GM23338 (cell line): ENCODE data around the gene SMIM44. TPM values are rescaled to one million over a fixed set of nuclear protein-coding genes. Genes with fewer than 3 reads are reported as not detected.
"Not testable (repeated sequence)": the region's sequence is repeated elsewhere in the genome, so short reads cannot be mapped to it uniquely, and the experiment has no call there.

Experiments used
- ATAC-seq: fragments of 200-7000 bp; cut with Tn5 transposase; 3 replicates; pipeline ENCODE4 v1.9.1; 2020
- DNase-seq: peaks from one replicate; pipeline ENCODE4 v3.0.0-alpha.2; 2015; ENCODE audit warnings: low spot score
- H2AFZ ChIP-seq: fragments of 200-600 bp; sonication (generic); 2 replicates; pipeline ENCODE4 v1.8.0; 2016; ENCODE audit warnings: antibody characterized with exemption, mild to moderate bottlenecking, moderate library complexity
- H3F3A ChIP-seq: fragments of 200-600 bp; sonication (generic); replicated peaks from 2 replicates; pipeline ENCODE4 v1.8.0; 2017; ENCODE audit warnings: antibody characterized with exemption, mixed run types, low read depth
- H3K27ac ChIP-seq: fragments of 200-600 bp; sonication (generic); 2 replicates; pipeline ENCODE4 v1.6.1; 2016; ENCODE audit warnings: low read depth
- H3K27me3 ChIP-seq: fragments of 200-600 bp; sonication (generic); 2 replicates; pipeline ENCODE4 v1.8.0; 2016; ENCODE audit warnings: mild to moderate bottlenecking, mixed run types, moderate library complexity; ENCODE audit not compliant: insufficient read depth
- H3K36me3 ChIP-seq: fragments of 200-600 bp; sonication (generic); 2 replicates; pipeline ENCODE4 v1.8.0; 2016; ENCODE audit warnings: mild to moderate bottlenecking; ENCODE audit not compliant: insufficient read depth
- H3K4me1 ChIP-seq: fragments of 200-600 bp; sonication (generic); 2 replicates; pipeline ENCODE4 v1.8.0; 2016; ENCODE audit warnings: mild to moderate bottlenecking, moderate library complexity; ENCODE audit not compliant: insufficient read depth
- H3K4me2 ChIP-seq: fragments of 200-600 bp; sonication (generic); 2 replicates; pipeline ENCODE4 v1.7.1; 2017; ENCODE audit warnings: mixed run types
- H3K4me3 ChIP-seq: fragments of 200-600 bp; sonication (generic); 2 replicates; pipeline ENCODE4 v1.6.1; 2016; ENCODE audit warnings: mixed run types
- H3K79me2 ChIP-seq: fragments of 200-600 bp; sonication (generic); replicated peaks from 2 replicates; pipeline ENCODE4 v1.8.0; 2017; ENCODE audit warnings: mild to moderate bottlenecking; ENCODE audit not compliant: insufficient read depth
- H3K9me2 ChIP-seq: fragments of 200-600 bp; sonication (generic); 2 replicates; pipeline ENCODE4 v1.8.0; 2017; ENCODE audit not compliant: insufficient read depth
- H4K20me1 ChIP-seq: fragments of 200-600 bp; sonication (generic); replicated peaks from 2 replicates; pipeline ENCODE4 v1.8.0; 2017; ENCODE audit warnings: mild to moderate bottlenecking; ENCODE audit not compliant: insufficient read depth
- H3K27ac Mint-ChIP-seq: 2 replicates; pipeline ENCODE4 v1.8.0; 2020; ENCODE audit warnings: inconsistent platforms, mild to moderate bottlenecking, moderate library complexity, mixed read lengths
- H3K27me3 Mint-ChIP-seq: 3 replicates; pipeline ENCODE4 v1.8.0; 2022; ENCODE audit warnings: low read depth, mild to moderate bottlenecking, moderate library complexity, mixed read lengths, inconsistent platforms; ENCODE audit not compliant: insufficient read depth, poor library complexity
- H3K36me3 Mint-ChIP-seq: 3 replicates; pipeline ENCODE4 v1.8.0; 2021; ENCODE audit warnings: low read depth, mild to moderate bottlenecking, inconsistent platforms, moderate library complexity, mixed read lengths
- H3K4me1 Mint-ChIP-seq: 3 replicates; pipeline ENCODE4 v1.8.0; 2020; ENCODE audit warnings: mild to moderate bottlenecking, inconsistent platforms, mixed read lengths
- H3K4me3 Mint-ChIP-seq: 3 replicates; pipeline ENCODE4 v1.8.0; 2021; ENCODE audit warnings: moderate library complexity, mild to moderate bottlenecking, inconsistent platforms, mixed read lengths
- H3K9me3 Mint-ChIP-seq: 3 replicates; pipeline ENCODE4 v1.8.0; 2020; ENCODE audit warnings: moderate library complexity, mild to moderate bottlenecking, inconsistent platforms, mixed read lengths
- EZH2phosphoT487 ChIP-seq: fragments of 200-600 bp; sonication (generic); IDR thresholded peaks from one replicate; pipeline ENCODE4 v1.8.1; 2018; ENCODE audit warnings: antibody characterized with exemption; ENCODE audit not compliant: unreplicated experiment
- POLR2AphosphoS5 ChIP-seq: IDR thresholded peaks from 2 replicates; pipeline ENCODE4 v1.6.1; 2016; ENCODE audit warnings: antibody characterized with exemption, low read depth
- STAT1 ChIP-seq: IDR thresholded peaks from one replicate; pipeline ENCODE4 v1.6.1; 2016; ENCODE audit warnings: antibody characterized with exemption; ENCODE audit not compliant: unreplicated experiment
- ZNF114 ChIP-seq: fragments of 250-450 bp; sonication (Bioruptor Pico); IDR thresholded peaks from 2 replicates; pipeline ENCODE4 v1.5.0; 2020; ENCODE audit warnings: mild to moderate bottlenecking, moderate library complexity
- polyA plus RNA-seq: library from polyadenylated mRNA; unstranded; fragments of >200 nt; fragmentation: Nextera tagmentation; extraction: Ambion mirVana; gene quantifications from 2 replicates; pipeline ENCODE4 v1.2.1, GENCODE V29; 2016
- total RNA-seq: library from RNA; depleted of rRNA; stranded (reverse); fragments of >200 nt; shearing (Covaris generic); gene quantifications from 2 replicates; pipeline ENCODE4 v1.2.3, GENCODE V29; 2014
- TF ChIP-seq, protein P1 (sequence below): fragments of 250-450 bp; sonication (Bioruptor Pico); IDR thresholded peaks from 2 replicates; pipeline ENCODE4 v1.5.0; 2020; ENCODE audit warnings: mild to moderate bottlenecking, moderate library complexity
- TF ChIP-seq, protein P2 (sequence below), 2 experiments: fragments of 200-600 bp in 1 of 2; sonication (generic) in 1 of 2; conservative IDR thresholded peaks; 2 replicates each; pipeline versions ENCODE4 v1.5.1 to v1.6.1; 2016 to 2017; ENCODE audit warnings: antibody characterized with exemption in 2 of 2, low read depth in 2 of 2, mild to moderate bottlenecking in 2 of 2, moderate library complexity in 1 of 2
- TF ChIP-seq, protein P3 (sequence below): IDR thresholded peaks from one replicate; pipeline ENCODE4 v1.6.1; 2018; ENCODE audit warnings: antibody characterized with exemption; ENCODE audit not compliant: unreplicated experiment

Gene SMIM44
- total and polyA plus RNA-seq, 2 experiments from 2014 or later, result not detected

DNA sequence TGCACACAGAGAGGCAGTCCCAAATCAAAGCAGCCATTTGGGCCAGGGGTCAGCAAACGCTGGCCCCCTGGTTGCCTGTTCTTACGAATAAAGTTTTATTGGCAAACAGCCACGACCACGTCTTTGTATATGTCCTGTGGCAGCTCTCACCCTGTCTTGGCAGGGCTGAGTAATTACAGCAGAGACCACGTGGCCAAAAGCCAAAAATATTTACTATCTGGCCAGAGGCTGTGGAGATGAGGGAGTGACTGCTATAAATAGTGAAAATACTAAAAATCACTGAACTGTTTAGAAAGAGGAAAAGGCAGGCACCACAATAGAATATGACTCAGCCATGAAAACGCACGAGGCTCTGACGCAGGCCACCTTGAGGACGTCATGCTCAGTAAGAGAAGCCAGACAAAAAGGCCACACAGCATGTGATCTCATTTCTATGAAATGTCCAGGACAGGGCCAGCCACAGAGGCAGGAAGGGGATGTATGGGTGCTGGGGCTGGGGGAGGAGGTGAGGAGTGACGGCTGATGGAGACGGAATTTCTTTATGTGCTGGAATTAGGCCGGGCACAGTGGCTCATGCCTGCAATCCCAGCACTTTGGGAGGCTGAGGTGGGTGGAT lies 32.3 kb downstream of the SMIM44 start (continued):
- TF ChIP-seq, protein P1, sequence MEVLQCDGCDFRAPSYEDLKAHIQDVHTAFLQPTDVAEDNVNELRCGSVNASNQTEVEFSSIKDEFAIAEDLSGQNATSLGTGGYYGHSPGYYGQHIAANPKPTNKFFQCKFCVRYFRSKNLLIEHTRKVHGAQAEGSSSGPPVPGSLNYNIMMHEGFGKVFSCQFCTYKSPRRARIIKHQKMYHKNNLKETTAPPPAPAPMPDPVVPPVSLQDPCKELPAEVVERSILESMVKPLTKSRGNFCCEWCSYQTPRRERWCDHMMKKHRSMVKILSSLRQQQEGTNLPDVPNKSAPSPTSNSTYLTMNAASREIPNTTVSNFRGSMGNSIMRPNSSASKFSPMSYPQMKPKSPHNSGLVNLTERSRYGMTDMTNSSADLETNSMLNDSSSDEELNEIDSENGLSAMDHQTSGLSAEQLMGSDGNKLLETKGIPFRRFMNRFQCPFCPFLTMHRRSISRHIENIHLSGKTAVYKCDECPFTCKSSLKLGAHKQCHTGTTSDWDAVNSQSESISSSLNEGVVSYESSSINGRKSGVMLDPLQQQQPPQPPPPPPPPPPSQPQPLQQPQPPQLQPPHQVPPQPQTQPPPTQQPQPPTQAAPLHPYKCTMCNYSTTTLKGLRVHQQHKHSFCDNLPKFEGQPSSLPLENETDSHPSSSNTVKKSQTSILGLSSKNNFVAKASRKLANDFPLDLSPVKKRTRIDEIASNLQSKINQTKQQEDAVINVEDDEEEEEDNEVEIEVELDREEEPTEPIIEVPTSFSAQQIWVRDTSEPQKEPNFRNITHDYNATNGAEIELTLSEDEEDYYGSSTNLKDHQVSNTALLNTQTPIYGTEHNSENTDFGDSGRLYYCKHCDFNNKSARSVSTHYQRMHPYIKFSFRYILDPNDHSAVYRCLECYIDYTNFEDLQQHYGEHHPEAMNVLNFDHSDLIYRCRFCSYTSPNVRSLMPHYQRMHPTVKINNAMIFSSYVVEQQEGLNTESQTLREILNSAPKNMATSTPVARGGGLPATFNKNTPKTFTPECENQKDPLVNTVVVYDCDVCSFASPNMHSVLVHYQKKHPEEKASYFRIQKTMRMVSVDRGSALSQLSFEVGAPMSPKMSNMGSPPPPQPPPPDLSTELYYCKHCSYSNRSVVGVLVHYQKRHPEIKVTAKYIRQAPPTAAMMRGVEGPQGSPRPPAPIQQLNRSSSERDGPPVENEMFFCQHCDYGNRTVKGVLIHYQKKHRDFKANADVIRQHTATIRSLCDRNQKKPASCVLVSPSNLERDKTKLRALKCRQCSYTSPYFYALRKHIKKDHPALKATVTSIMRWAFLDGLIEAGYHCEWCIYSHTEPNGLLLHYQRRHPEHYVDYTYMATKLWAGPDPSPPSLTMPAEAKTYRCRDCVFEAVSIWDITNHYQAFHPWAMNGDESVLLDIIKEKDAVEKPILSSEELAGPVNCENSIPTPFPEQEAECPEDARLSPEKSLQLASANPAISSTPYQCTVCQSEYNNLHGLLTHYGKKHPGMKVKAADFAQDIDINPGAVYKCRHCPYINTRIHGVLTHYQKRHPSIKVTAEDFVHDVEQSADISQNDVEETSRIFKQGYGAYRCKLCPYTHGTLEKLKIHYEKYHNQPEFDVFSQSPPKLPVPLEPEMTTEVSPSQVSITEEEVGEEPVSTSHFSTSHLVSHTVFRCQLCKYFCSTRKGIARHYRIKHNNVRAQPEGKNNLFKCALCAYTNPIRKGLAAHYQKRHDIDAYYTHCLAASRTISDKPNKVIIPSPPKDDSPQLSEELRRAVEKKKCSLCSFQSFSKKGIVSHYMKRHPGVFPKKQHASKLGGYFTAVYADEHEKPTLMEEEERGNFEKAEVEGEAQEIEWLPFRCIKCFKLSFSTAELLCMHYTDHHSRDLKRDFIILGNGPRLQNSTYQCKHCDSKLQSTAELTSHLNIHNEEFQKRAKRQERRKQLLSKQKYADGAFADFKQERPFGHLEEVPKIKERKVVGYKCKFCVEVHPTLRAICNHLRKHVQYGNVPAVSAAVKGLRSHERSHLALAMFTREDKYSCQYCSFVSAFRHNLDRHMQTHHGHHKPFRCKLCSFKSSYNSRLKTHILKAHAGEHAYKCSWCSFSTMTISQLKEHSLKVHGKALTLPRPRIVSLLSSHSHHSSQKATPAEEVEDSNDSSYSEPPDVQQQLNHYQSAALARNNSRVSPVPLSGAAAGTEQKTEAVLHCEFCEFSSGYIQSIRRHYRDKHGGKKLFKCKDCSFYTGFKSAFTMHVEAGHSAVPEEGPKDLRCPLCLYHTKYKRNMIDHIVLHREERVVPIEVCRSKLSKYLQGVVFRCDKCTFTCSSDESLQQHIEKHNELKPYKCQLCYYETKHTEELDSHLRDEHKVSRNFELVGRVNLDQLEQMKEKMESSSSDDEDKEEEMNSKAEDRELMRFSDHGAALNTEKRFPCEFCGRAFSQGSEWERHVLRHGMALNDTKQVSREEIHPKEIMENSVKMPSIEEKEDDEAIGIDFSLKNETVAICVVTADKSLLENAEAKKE (CRISPR knock-in tag), result no peak

DNA sequence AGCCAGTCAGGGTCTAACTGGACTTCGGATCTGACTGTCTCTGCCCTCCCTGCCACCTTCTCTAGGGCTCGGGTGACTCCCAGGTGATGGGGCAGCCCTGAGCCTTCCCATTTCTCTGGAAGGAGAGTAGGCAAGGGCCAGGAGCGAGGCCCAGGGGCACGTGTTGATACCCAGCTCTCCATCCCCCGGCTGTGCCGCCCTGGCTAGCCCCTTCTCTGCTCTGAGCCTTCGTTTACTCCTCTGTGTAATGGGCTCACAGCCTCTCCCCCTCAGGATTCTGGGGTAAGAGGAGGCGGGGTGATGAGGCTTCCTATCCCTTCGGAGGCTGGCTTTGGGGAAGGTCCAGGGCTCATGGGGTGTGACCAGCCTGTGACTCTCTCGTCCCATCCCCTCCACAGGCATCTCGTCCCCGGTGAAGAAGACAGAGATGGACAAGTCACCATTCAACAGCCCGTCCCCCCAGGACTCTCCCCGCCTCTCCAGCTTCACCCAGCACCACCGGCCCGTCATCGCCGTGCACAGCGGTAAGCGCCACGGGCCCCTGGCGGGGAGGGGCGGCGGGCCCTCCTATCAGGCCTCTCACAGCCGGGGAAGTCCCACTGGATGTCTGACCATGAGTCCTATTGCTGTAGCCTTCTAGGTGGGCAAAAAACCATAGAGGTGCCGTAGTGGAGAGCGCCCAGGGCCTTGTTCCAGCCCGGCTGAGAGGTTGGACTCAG lies 34.5 kb downstream of the SMIM44 start:
- Histone ChIP-seq H3K4me2 (no peak overlapping the region), H3K27me3 (no peaks in the 10 kb centered on the region), H4K20me1 (no peaks in the 10 kb centered on the region), H3K36me3 (no peaks in the 10 kb centered on the region), H3K9me2 (no peaks in the 10 kb centered on the region), H3K4me1 (peaks cover 6% of the 10 kb centered on the region; the same call in 1 of the 2 replicates), H3K79me2 (no peaks in the 10 kb centered on the region), H3K27ac (no peak overlapping the region), H3K4me3 (no peak overlapping the region), H3F3A (peaks cover 5% of the 10 kb centered on the region), H2AFZ (no peak overlapping the region)
- Mint-ChIP-seq H3K27me3 (peaks cover 11% of the 10 kb centered on the region), H3K4me3 (no peak overlapping the region), H3K9me3 (no peaks in the 10 kb centered on the region; the same call in 2 of the 3 replicates), H3K36me3 (no peaks in the 10 kb centered on the region), H3K27ac (no peak overlapping the region), H3K4me1 (peaks cover 10% of the 10 kb centered on the region)
- TF ChIP-seq, protein P2, sequence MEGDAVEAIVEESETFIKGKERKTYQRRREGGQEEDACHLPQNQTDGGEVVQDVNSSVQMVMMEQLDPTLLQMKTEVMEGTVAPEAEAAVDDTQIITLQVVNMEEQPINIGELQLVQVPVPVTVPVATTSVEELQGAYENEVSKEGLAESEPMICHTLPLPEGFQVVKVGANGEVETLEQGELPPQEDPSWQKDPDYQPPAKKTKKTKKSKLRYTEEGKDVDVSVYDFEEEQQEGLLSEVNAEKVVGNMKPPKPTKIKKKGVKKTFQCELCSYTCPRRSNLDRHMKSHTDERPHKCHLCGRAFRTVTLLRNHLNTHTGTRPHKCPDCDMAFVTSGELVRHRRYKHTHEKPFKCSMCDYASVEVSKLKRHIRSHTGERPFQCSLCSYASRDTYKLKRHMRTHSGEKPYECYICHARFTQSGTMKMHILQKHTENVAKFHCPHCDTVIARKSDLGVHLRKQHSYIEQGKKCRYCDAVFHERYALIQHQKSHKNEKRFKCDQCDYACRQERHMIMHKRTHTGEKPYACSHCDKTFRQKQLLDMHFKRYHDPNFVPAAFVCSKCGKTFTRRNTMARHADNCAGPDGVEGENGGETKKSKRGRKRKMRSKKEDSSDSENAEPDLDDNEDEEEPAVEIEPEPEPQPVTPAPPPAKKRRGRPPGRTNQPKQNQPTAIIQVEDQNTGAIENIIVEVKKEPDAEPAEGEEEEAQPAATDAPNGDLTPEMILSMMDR (conservative IDR thresholded peaks at IDR 0.05; ENCODE audit: low read depth in 2 of 2), result no peak
- TF ChIP-seq, protein P3, sequence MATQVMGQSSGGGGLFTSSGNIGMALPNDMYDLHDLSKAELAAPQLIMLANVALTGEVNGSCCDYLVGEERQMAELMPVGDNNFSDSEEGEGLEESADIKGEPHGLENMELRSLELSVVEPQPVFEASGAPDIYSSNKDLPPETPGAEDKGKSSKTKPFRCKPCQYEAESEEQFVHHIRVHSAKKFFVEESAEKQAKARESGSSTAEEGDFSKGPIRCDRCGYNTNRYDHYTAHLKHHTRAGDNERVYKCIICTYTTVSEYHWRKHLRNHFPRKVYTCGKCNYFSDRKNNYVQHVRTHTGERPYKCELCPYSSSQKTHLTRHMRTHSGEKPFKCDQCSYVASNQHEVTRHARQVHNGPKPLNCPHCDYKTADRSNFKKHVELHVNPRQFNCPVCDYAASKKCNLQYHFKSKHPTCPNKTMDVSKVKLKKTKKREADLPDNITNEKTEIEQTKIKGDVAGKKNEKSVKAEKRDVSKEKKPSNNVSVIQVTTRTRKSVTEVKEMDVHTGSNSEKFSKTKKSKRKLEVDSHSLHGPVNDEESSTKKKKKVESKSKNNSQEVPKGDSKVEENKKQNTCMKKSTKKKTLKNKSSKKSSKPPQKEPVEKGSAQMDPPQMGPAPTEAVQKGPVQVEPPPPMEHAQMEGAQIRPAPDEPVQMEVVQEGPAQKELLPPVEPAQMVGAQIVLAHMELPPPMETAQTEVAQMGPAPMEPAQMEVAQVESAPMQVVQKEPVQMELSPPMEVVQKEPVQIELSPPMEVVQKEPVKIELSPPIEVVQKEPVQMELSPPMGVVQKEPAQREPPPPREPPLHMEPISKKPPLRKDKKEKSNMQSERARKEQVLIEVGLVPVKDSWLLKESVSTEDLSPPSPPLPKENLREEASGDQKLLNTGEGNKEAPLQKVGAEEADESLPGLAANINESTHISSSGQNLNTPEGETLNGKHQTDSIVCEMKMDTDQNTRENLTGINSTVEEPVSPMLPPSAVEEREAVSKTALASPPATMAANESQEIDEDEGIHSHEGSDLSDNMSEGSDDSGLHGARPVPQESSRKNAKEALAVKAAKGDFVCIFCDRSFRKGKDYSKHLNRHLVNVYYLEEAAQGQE, result no peak
- TF ChIP-seq ZNF114 (no peak), STAT1 (no peak), POLR2AphosphoS5 (no peak), EZH2phosphoT487 (no peak)
- ATAC-seq (no peak), DNase-seq (no peak)

DNA sequence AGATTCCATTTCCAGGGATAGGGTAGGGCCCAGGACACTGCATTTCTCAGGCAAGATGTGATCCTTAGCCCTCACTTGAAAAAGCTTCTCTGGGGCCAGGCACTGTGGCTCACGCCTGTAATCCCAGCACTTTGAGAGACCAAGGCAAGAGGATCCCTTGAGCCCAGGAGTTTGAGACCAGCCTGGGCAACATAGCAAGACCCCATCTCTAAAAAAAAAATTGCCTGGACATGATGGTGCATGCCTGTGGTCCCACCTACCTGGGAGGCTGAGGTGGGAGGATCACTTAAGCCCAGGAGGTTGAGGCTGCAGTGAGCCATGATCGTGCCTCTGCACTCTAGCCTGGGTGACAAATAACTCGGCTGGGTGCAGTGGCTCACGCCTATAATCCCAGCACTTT lies 36.6 kb downstream of the SMIM44 start:
- not testable (repeated sequence) for ATAC-seq, H3K4me3 ChIP-seq, H3K27me3 Mint-ChIP-seq, H2AFZ ChIP-seq, H3K9me2 ChIP-seq, DNase-seq, H3K4me1 ChIP-seq, H3K4me2 ChIP-seq, H3K4me3 Mint-ChIP-seq, H3K79me2 ChIP-seq, H3K27me3 ChIP-seq, H4K20me1 ChIP-seq, H3F3A ChIP-seq, H3K36me3 Mint-ChIP-seq, H3K27ac Mint-ChIP-seq, H3K27ac ChIP-seq, H3K9me3 Mint-ChIP-seq, H3K36me3 ChIP-seq
- H3K4me1 Mint-ChIP-seq, result peaks cover 14% of the 10 kb centered on the region
